ENCODE results near the gene ADTRP.

DNA sequence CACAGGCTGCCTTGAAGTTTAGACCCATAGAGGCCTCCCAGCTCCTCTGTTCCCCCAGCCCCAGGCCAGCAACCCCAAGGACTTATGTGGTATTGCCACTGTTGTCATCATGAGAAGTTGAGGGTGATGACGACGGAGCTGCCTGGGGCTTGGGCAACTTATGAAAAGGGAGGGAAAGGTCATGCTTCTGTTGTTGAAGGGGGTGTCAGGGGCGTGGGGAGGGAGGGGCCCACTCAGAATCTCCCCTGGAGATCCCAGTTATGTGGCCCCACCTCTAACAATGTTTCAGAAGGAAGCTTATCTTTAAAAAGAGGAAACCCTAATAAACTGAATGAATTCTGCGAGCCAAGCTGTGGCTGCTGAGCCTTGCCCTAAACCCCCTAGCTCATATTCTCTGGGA, 4.2 kb downstream of the ADTRP start:
- TF ChIP-seq, protein P1, sequence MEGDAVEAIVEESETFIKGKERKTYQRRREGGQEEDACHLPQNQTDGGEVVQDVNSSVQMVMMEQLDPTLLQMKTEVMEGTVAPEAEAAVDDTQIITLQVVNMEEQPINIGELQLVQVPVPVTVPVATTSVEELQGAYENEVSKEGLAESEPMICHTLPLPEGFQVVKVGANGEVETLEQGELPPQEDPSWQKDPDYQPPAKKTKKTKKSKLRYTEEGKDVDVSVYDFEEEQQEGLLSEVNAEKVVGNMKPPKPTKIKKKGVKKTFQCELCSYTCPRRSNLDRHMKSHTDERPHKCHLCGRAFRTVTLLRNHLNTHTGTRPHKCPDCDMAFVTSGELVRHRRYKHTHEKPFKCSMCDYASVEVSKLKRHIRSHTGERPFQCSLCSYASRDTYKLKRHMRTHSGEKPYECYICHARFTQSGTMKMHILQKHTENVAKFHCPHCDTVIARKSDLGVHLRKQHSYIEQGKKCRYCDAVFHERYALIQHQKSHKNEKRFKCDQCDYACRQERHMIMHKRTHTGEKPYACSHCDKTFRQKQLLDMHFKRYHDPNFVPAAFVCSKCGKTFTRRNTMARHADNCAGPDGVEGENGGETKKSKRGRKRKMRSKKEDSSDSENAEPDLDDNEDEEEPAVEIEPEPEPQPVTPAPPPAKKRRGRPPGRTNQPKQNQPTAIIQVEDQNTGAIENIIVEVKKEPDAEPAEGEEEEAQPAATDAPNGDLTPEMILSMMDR (IDR thresholded peaks at IDR 0.05) = no peak
- TF ChIP-seq POLR2A (IDR thresholded peaks at IDR 0.05) (no peak), POLR2AphosphoS5 (IDR thresholded peaks at IDR 0.05) (no peak)
